Stimulated activated naive CD4-positive, alpha-beta T cell (primary cell): ENCODE measurements around the gene ISM1.

ENCODE experiments used
- DNase-seq, 6 experiments: peaks; one replicate each; lab custom pipeline; 2025; lab: John Stamatoyannopoulos, UW

ISM1 gene

DNA sequence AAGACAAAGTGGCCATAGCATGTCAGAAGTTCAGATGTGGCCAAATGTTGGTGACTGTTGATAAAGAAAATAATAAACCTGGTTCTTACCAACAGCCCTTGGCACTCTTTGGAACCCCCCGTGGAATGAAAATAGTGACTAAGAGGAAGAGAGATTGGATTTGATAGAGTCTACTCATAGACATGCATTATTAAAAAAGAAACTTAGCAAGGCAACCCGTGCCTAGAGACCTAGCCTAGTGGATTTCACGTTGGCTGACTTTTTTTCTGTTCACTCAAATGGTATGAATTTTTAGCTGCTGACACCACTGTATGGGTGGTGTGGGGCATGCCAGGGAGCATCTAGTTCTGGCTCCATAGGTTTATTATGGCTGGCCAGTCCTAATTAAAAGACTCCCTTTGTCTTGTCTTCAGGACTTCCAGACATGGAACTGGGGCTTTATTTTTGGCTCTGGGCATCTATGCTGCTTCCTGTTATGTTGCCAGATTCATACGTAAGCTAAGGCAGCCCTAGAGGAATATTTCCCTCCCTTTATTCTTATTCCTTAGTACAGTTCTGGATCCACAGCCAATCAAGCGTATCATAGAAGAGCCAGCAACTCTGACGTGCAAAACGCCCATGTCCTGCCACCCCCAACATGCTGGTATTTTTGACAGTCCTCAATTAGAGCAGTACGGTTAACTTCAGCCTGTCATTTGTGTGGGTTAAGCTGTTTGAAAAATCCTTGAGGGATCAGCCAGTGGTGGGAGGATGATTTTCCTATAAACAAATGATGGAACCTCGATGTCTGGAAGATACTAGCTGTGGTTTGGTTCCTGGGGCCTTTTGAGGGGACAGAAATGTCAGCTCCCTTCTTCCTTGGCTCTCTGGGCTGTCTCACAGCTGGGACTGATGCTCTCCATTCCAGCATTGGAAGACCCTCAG, 127.5 kb downstream of the ISM1 start:
- no peak for DNase-seq

DNA sequence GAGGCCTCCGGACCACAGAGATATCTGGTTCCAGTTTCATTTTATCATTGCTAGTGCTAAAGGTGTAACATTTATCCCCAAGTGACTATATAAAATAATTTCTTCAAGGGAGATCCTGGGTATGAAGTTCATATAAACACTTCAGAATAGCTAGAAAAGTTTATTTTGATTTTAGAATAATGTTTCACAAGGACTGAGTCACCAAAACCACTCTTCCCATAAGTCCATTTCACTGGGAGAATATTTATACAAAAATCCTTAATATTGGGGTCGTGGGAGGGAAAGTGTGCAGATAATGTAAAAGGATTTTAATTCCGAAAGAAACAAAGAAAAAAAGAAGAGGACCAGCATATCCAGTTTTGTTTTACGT, 128.1 kb downstream of the ISM1 start:
- no peak for DNase-seq
